Measurements from ENCODE around the gene EVPL.

- TF ChIP-seq ZNF629 (tag by site-specific recombination; IDR thresholded peaks at IDR 0.05) (no peak), ZNF24 (tag by site-specific recombination; IDR thresholded peaks at IDR 0.05) (no peak), CTCF (tag by site-specific recombination; IDR thresholded peaks at IDR 0.05) (no peak), PBX3 (CRISPR knock-in tag; IDR thresholded peaks at IDR 0.05) (no peak), KLF8 (tag by site-specific recombination; IDR thresholded peaks at IDR 0.05) (no peak), ZNF350 (tag by site-specific recombination; IDR thresholded peaks at IDR 0.05) (no peak), PRDM1 (tag by site-specific recombination; IDR thresholded peaks at IDR 0.05) (no peak), ZNF449 (tag by site-specific recombination; IDR thresholded peaks at IDR 0.05) (no peak), ZNF76 (tag by site-specific recombination; IDR thresholded peaks at IDR 0.05; ENCODE audit: borderline replicate concordance, low read depth) (no peak), TSHZ1 (tag by site-specific recombination; IDR thresholded peaks at IDR 0.05; ENCODE audit: borderline replicate concordance) (no peak), ZNF292 (tag by site-specific recombination; IDR thresholded peaks at IDR 0.05; ENCODE audit: borderline replicate concordance, low read depth) (no peak), ZBTB11 (tag by site-specific recombination; conservative IDR thresholded peaks at IDR 0.05; ENCODE audit: low read depth) (no peak)
Observed at GRCh38 chr17:76017481-76018339, 9.4 kb downstream of the EVPL start.

Measured in HEK293 (cell line).